GM18873 (cell line): ENCODE data around the gene TUBA4B.
A peak's percentile ranks its signal among the peaks of the same experiment; 100 is the strongest.

Experiments
- ATAC-seq: cut with Tn5 transposase; IDR thresholded peaks from one replicate; pipeline ENCODE4 v1.9.1; 2021; ENCODE audit warnings: mild to moderate bottlenecking, moderate library complexity, moderate number of reproducible peaks; ENCODE audit not compliant: unreplicated experiment, low FRiP score

The TUBA4B gene

GRCh38 chr2:219218217-219218731, 34.8 kb upstream of the TUBA4B start:
- peak; percentile 26 for ATAC-seq

- peak; percentile 51 for ATAC-seq
These were observed 34.0 kb upstream of the TUBA4B start, which contains the start of gene ABCB6 for GRCh38 chr2:219218732-219219701. Gene ABCB6 (minus strand): TSS chr2:219218958. CDS start chr2:219218673, 285 bp downstream.

GRCh38 chr2:219219784-219220532, 33.1 kb upstream of the TUBA4B start:
- ATAC-seq = no peak

- no peak for ATAC-seq
These were observed 32.2 kb upstream of the TUBA4B start for GRCh38 chr2:219220652-219221402.

- ATAC-seq = no peak
These were observed 31.0 kb upstream of the TUBA4B start for GRCh38 chr2:219221957-219222518.

- ATAC-seq = no peak
These were observed 29.0 kb upstream of the TUBA4B start for GRCh38 chr2:219223831-219224610.

- no peak for ATAC-seq
These were observed 27.7 kb upstream of the TUBA4B start for GRCh38 chr2:219225350-219225749.

GRCh38 chr2:219228041-219228910, 24.8 kb upstream of the TUBA4B start:
- no peak for ATAC-seq

GRCh38 chr2:219228911-219229304, 24.1 kb upstream of the TUBA4B start:
- peak; percentile 0 for ATAC-seq

- peak; percentile 95 for ATAC-seq
These were observed 23.6 kb upstream of the TUBA4B start, which contains the start of the genes ANKZF1 and ATG9A for GRCh38 chr2:219229305-219230058. Gene ANKZF1 (plus strand): TSS chr2:219229806. CDS start chr2:219230258, 452 bp downstream. Gene ATG9A (minus strand): TSS chr2:219229636. CDS start chr2:219228024, 1,612 bp downstream.

- peak; percentile 1 for ATAC-seq
These were observed 22.9 kb upstream of the TUBA4B start for GRCh38 chr2:219230059-219230540.

GRCh38 chr2:219234331-219234730, 18.7 kb upstream of the TUBA4B start:
- no peak for ATAC-seq

- no peak for ATAC-seq
These were observed 9.7 kb upstream of the TUBA4B start for GRCh38 chr2:219243291-219243761.

- no peak for ATAC-seq
These were observed 8.3 kb upstream of the TUBA4B start for GRCh38 chr2:219244789-219245147.

- ATAC-seq = peak; percentile 56
These were observed 7.7 kb upstream of the TUBA4B start, which contains the start of the genes GLB1L and STK16 for GRCh38 chr2:219245148-219245898. Gene GLB1L (minus strand): TSS chr2:219245444. CDS start chr2:219243573, 1,871 bp downstream. Gene STK16 (plus strand): TSS chr2:219245479. CDS start chr2:219246000, 521 bp downstream.

- ATAC-seq = no peak
These were observed 7.2 kb upstream of the TUBA4B start for GRCh38 chr2:219245899-219246230.
